GM12878 (cell line): ENCODE results near the gene FSTL4. TPM values are rescaled to one million over a fixed set of nuclear protein-coding genes. Genes with fewer than 3 reads are reported as not detected.

Experiments used
- ATAC-seq: fragments of 200-7000 bp; cut with Tn5 transposase; 3 replicates; pipeline ENCODE4 v1.9.1; 2020; ENCODE audit warnings: mild to moderate bottlenecking, moderate library complexity
- BruUV-seq: library from RNA; stranded (reverse); fragments of 400-500 nt; replicated peaks from 2 replicates; lab custom pipeline; 2021; lab: Mats Ljungman, UMichigan
- CTCF ChIA-PET: fragments of 300-600 bp; sonication (Branson Sonifier 250); formaldehyde crosslinking; extraction: SDS; loops from one replicate; lab custom pipeline; 2021; ENCODE audit warnings: inconsistent platforms; lab: Yijun Ruan, JAX
- POLR2A ChIA-PET: fragments of 350-600 bp; formaldehyde crosslinking; extraction: SDS; loops from one replicate; lab custom pipeline; 2021; ENCODE audit warnings: inconsistent platforms; lab: Charles Lee
- RAD21 ChIA-PET: fragments of 300-600 bp; sonication (Branson Sonifier 250); formaldehyde crosslinking; loops from one replicate; lab custom pipeline; 2023; ENCODE audit warnings: antibody characterized with exemption; ENCODE audit not compliant: unreplicated experiment; lab: Charles Lee
- SMC1A ChIA-PET: fragments of 300-600 bp; sonication (Branson Sonifier 250); formaldehyde crosslinking; loops from one replicate; lab custom pipeline; 2023; ENCODE audit not compliant: unreplicated experiment, uncharacterized antibody; lab: Charles Lee
- DNase-seq: peaks from one replicate; pipeline ENCODE4 v3.0.0-alpha.2; 2011; ENCODE audit warnings: low read depth, low spot score
- FAIRE-seq: peaks from 3 replicates; lab custom pipeline; 2011; peaks lifted over from hg19 to GRCh38; lab: Jason Lieb, UNC
- H2AFZ ChIP-seq: 2 replicates; pipeline ENCODE4 v1.6.0; 2011; ENCODE audit warnings: low read depth, low read length, control low read depth; ENCODE audit not compliant: control insufficient read depth
- H3K27ac ChIP-seq: 2 replicates; pipeline ENCODE4 v1.5.1; 2011; ENCODE audit warnings: control low read depth; ENCODE audit not compliant: control insufficient read depth, insufficient read depth
- H3K27me3 ChIP-seq, 2 experiments: replicated peaks in 1 of 2; 2 replicates each; pipeline versions ENCODE4 v1.6.0 to v1.6.1; 2011; ENCODE audit warnings: low read length in 1 of 2; ENCODE audit not compliant: control insufficient read depth in 2 of 2, insufficient read depth in 2 of 2
- H3K36me3 ChIP-seq, 2 experiments: 2 replicates each; pipeline ENCODE4 v1.5.1; 2011; ENCODE audit warnings: low read length in 1 of 2; ENCODE audit not compliant: control insufficient read depth in 2 of 2, insufficient read depth in 2 of 2
- H3K4me1 ChIP-seq: 2 replicates; pipeline ENCODE4 v1.6.1; 2011; ENCODE audit warnings: mild to moderate bottlenecking, low read length, moderate library complexity, mixed read lengths; ENCODE audit not compliant: control insufficient read depth, insufficient read depth
- H3K4me2 ChIP-seq: 2 replicates; pipeline ENCODE4 v1.6.0; 2011; ENCODE audit warnings: control low read depth; ENCODE audit not compliant: control insufficient read depth, insufficient read depth
- H3K4me3 ChIP-seq: fragments of 200-600 bp; sonication (generic); 2 replicates; pipeline ENCODE4 v1.5.1; 2016
- H3K79me2 ChIP-seq: 2 replicates; pipeline ENCODE4 v1.6.0; 2011; ENCODE audit warnings: low read length; ENCODE audit not compliant: control insufficient read depth, insufficient read depth
- H3K9ac ChIP-seq: 2 replicates; pipeline ENCODE4 v1.8.0; 2011; ENCODE audit warnings: low read length, control low read depth, mixed read lengths; ENCODE audit not compliant: control insufficient read depth, insufficient read depth
- H3K9me3 ChIP-seq: replicated peaks from 3 replicates; pipeline ENCODE4 v1.5.1; 2011; ENCODE audit warnings: mild to moderate bottlenecking, low read length; ENCODE audit not compliant: control insufficient read depth, insufficient read depth
- H4K20me1 ChIP-seq: 2 replicates; pipeline ENCODE4 v1.6.0; 2011; ENCODE audit not compliant: control insufficient read depth, insufficient read depth
- ATF7 ChIP-seq: fragments of 450-650 bp; IDR thresholded peaks from 2 replicates; pipeline ENCODE4 v1.6.1; 2016; ENCODE audit warnings: low read depth, mild to moderate bottlenecking
- CBX5 ChIP-seq: sonication (generic); IDR thresholded peaks from 2 replicates; pipeline ENCODE4 v1.6.1; 2016; ENCODE audit warnings: low read depth, moderate library complexity, mild to moderate bottlenecking, inconsistent platforms
- NFYA ChIP-seq: IDR thresholded peaks from 2 replicates; pipeline ENCODE4 v1.6.1; 2011; ENCODE audit warnings: low read depth, mild to moderate bottlenecking, low read length, improper control_type of control experiment, borderline replicate concordance
- NR2C1 ChIP-seq: fragments of 450-650 bp; IDR thresholded peaks from 2 replicates; pipeline ENCODE4 v1.6.1; 2017; ENCODE audit warnings: antibody characterized with exemption, mild to moderate bottlenecking, moderate library complexity
- NRF1 ChIP-seq: conservative IDR thresholded peaks from 2 replicates; pipeline ENCODE4 v1.6.1; 2011; ENCODE audit warnings: mild to moderate bottlenecking, low read depth, low read length, improper control_type of control experiment
- SUPT20H ChIP-seq: IDR thresholded peaks from 2 replicates; pipeline ENCODE4 v1.6.1; 2011; ENCODE audit warnings: low read depth, mild to moderate bottlenecking, low read length, moderate library complexity, borderline replicate concordance; ENCODE audit not compliant: control insufficient read depth
- SUZ12 ChIP-seq: fragments of 200-600 bp; sonication (generic); IDR thresholded peaks from one replicate; pipeline ENCODE4 v1.6.1; 2018; ENCODE audit warnings: antibody characterized with exemption, mild to moderate bottlenecking; ENCODE audit not compliant: unreplicated experiment
- WGBS: methylation state at CpG from one replicate; pipeline ENCODE4 v1.1.6; 2016; ENCODE audit warnings: low lambda C conversion rate; ENCODE audit not compliant: insufficient replicate concordance, insufficient coverage; ENCODE audit errors: missing lambda C conversion rate; 5-methylcytosine and 5-hydroxymethylcytosine counted together
- in situ Hi-C: fragments of 300-500 bp; cut with MboI; formaldehyde crosslinking; loops from 9 replicates; pipeline ENCODE4 v1.14.3; 2018; ENCODE audit warnings: mixed read lengths
- intact Hi-C: fragments of 100-400 bp; cut with micrococcal nuclease; formaldehyde crosslinking; loops from one replicate; pipeline ENCODE4 v1.14.2; 2022; ENCODE audit not compliant: unreplicated experiment
- polyA plus RNA-seq, 11 experiments: library from polyadenylated mRNA; depleted of rRNA in 4 of 11; unstranded in 6 of 11; stranded (reverse) in 5 of 11; fragments of >200 nt; fragmentation: Nextera tagmentation in 4 of 11; fragmentation: Illumina TruSeq in 1 of 11; extraction: Ambion mirVana in 4 of 11; extraction: Trizol in 1 of 11; gene quantifications; 1 replicate in 1 of 11; 2 replicates in 10 of 11; pipeline versions ENCODE4 v1.2.1 to v1.2.3, GENCODE V29; 2011 to 2016; ENCODE audit warnings: inconsistent platforms in 2 of 11, missing spikeins in 2 of 11, low read depth in 1 of 11
- total RNA-seq, 4 experiments: library from RNA; depleted of rRNA in 3 of 4; stranded (reverse); fragments of >200 nt in 3 of 4; fragmentation: Illumina TruSeq in 1 of 4; extraction: Trizol in 1 of 4; gene quantifications; 2 replicates each; pipeline versions ENCODE4 v1.2.1 to v1.2.3, GENCODE V29; 2013 to 2021
- TF ChIP-seq, protein P1 (sequence below): fragments of 450-650 bp; IDR thresholded peaks from 2 replicates; pipeline ENCODE4 v1.6.1; 2017; ENCODE audit warnings: mild to moderate bottlenecking
- TF ChIP-seq, protein P2 (sequence below): fragments of 450-650 bp; IDR thresholded peaks from 2 replicates; pipeline ENCODE4 v1.6.1; 2018; ENCODE audit warnings: mild to moderate bottlenecking, low read depth, moderate library complexity; ENCODE audit not compliant: partially characterized antibody
- TF ChIP-seq, protein P3 (sequence below): fragments of 450-650 bp; IDR thresholded peaks from 2 replicates; pipeline ENCODE4 v1.6.1; 2017; ENCODE audit warnings: mild to moderate bottlenecking, moderate library complexity

FSTL4 gene
- total and polyA plus RNA-seq, 10 of the 15 experiments (the other 5 are each of a cell fraction or from before 2014, with no cell fraction given) = 0.01 to 0.79 (median 0.21) TPM; not detected in 6

DNA sequence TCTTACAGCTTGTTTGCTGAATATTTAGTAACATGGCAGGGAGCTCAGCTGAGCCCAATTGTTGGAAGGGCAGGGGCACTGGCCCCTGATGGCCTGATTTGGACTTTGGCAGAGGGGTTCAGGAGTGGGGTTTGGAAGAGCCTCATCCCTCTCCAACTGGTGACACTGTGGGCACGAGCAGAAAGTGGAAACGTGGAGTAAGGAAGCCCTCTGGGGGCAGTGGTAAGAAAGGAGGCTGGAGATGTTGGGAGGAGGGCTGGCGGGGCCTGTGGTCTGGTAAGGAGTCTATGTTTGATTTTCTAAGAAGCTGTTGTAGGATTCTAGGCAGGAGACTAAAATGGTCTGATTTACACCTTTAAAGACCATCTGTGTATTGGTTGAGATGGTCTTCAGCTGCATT is 351.6 kb downstream of the FSTL4 start (continued):
- TF ChIP-seq, protein P1, sequence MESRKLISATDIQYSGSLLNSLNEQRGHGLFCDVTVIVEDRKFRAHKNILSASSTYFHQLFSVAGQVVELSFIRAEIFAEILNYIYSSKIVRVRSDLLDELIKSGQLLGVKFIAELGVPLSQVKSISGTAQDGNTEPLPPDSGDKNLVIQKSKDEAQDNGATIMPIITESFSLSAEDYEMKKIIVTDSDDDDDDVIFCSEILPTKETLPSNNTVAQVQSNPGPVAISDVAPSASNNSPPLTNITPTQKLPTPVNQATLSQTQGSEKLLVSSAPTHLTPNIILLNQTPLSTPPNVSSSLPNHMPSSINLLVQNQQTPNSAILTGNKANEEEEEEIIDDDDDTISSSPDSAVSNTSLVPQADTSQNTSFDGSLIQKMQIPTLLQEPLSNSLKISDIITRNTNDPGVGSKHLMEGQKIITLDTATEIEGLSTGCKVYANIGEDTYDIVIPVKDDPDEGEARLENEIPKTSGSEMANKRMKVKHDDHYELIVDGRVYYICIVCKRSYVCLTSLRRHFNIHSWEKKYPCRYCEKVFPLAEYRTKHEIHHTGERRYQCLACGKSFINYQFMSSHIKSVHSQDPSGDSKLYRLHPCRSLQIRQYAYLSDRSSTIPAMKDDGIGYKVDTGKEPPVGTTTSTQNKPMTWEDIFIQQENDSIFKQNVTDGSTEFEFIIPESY = no peak
- TF ChIP-seq ATF7 = no peak
- no peak for TF ChIP-seq SUPT20H
- TF ChIP-seq, protein P2, sequence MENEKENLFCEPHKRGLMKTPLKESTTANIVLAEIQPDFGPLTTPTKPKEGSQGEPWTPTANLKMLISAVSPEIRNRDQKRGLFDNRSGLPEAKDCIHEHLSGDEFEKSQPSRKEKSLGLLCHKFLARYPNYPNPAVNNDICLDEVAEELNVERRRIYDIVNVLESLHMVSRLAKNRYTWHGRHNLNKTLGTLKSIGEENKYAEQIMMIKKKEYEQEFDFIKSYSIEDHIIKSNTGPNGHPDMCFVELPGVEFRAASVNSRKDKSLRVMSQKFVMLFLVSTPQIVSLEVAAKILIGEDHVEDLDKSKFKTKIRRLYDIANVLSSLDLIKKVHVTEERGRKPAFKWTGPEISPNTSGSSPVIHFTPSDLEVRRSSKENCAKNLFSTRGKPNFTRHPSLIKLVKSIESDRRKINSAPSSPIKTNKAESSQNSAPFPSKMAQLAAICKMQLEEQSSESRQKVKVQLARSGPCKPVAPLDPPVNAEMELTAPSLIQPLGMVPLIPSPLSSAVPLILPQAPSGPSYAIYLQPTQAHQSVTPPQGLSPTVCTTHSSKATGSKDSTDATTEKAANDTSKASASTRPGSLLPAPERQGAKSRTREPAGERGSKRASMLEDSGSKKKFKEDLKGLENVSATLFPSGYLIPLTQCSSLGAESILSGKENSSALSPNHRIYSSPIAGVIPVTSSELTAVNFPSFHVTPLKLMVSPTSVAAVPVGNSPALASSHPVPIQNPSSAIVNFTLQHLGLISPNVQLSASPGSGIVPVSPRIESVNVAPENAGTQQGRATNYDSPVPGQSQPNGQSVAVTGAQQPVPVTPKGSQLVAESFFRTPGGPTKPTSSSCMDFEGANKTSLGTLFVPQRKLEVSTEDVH = no peak
- no peak for TF ChIP-seq NFYA

DNA sequence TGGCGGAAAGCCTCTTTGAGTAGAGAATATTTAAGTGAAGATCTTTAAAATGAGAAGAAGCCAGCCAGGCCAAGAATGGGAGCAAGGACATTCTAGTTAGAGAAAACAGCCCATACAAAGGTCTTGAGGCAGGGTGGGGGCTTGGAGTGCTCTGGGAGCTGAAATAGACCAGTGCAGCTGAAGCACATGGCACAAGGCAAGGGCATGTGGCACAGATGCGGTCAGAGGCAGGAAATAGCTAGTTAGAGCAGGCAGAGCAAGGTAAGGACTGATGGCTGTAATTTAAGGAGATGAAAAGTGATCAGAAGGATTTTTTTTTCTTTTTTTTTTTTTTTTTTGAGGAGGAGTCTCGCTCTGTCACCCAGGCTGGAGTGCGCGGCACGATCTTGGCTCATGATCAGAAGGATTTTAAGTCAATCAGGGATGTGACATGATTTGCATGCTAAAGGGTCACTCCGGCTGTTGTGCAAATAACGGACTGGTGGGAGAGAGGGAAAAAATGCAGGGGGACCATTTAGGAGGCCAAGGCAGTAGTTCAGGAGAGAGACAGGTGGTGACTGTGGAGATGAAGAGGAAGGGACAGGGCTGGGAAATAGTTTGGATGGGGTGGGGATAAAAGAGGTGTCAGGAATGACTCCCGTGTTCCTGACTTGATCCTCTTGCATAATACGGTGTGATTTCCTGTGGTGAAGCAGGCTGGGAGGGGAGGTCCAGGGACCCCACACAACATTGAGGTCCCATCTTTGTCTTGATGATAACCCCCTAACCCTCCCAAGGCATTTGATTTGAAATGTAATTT is 352.9 kb downstream of the FSTL4 start:
- no peak for DNase-seq
- H2AFZ ChIP-seq = no peak overlapping the region
- FAIRE-seq = no peak
- TF ChIP-seq NRF1 = no peak
- TF ChIP-seq SUZ12 = no peak
- no peak for TF ChIP-seq NR2C1
- TF ChIP-seq, protein P3, sequence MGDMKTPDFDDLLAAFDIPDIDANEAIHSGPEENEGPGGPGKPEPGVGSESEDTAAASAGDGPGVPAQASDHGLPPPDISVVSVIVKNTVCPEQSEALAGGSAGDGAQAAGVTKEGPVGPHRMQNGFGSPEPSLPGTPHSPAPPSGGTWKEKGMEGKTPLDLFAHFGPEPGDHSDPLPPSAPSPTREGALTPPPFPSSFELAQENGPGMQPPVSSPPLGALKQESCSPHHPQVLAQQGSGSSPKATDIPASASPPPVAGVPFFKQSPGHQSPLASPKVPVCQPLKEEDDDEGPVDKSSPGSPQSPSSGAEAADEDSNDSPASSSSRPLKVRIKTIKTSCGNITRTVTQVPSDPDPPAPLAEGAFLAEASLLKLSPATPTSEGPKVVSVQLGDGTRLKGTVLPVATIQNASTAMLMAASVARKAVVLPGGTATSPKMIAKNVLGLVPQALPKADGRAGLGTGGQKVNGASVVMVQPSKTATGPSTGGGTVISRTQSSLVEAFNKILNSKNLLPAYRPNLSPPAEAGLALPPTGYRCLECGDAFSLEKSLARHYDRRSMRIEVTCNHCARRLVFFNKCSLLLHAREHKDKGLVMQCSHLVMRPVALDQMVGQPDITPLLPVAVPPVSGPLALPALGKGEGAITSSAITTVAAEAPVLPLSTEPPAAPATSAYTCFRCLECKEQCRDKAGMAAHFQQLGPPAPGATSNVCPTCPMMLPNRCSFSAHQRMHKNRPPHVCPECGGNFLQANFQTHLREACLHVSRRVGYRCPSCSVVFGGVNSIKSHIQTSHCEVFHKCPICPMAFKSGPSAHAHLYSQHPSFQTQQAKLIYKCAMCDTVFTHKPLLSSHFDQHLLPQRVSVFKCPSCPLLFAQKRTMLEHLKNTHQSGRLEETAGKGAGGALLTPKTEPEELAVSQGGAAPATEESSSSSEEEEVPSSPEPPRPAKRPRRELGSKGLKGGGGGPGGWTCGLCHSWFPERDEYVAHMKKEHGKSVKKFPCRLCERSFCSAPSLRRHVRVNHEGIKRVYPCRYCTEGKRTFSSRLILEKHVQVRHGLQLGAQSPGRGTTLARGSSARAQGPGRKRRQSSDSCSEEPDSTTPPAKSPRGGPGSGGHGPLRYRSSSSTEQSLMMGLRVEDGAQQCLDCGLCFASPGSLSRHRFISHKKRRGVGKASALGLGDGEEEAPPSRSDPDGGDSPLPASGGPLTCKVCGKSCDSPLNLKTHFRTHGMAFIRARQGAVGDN = no peak
- TF ChIP-seq CBX5 = no peak
- WGBS = 64% methylated on average over 9 of the region's 10 CpGs
- H3K4me3 ChIP-seq = no peak overlapping the region
- no peaks in the 10 kb centered on the region for H3K79me2 ChIP-seq
- peak; percentile 53 for ATAC-seq
- no peaks in the 10 kb centered on the region for H3K9me3 ChIP-seq
- intact Hi-C loops = no loop called here
- H3K9ac ChIP-seq = no peak overlapping the region
- ChIA-PET CTCF (no interaction called here), POLR2A (no interaction called here), SMC1A (interaction anchor here (1.4 kb wide), 1 partner anchor 12 kb away, joined by 3 read pairs; no protein-coding TSS in a partner anchor), RAD21 (interaction anchor here (1.0 kb wide), 2 partner anchors 36 to 607 kb away, joined by 3 read pairs; no protein-coding TSS in a partner anchor)
- H3K4me1 ChIP-seq = no peaks in the 10 kb centered on the region
- no peaks in the 10 kb centered on the region for H4K20me1 ChIP-seq
- BruUV-seq = no TSS peak
- H3K27me3 ChIP-seq = no peaks in the 10 kb centered on the region
- H3K4me2 ChIP-seq = no peak overlapping the region
- no peak overlapping the region for H3K27ac ChIP-seq
- in situ Hi-C loops = no loop called here
- no peaks in the 10 kb centered on the region for H3K36me3 ChIP-seq
